Neuronal stem cell (in vitro differentiated cells): ENCODE results near the gene KRTAP5-8.

Source experiments
- DNase-seq: peaks from one replicate; pipeline ENCODE4 v3.0.0-alpha.2; 2013; ENCODE audit warnings: low spot score
- H2AFZ ChIP-seq: one replicate; pipeline ENCODE4 v1.6.1; 2013; ENCODE audit warnings: mild to moderate bottlenecking, low read length, inconsistent platforms
- H2AK5ac ChIP-seq: 2 replicates; pipeline ENCODE4 v1.6.1; 2013; ENCODE audit warnings: low read depth, mild to moderate bottlenecking, inconsistent platforms, low read length, moderate library complexity, mixed read lengths
- H2BK120ac ChIP-seq: 2 replicates; pipeline ENCODE4 v1.6.1; 2013; ENCODE audit warnings: low read depth, mild to moderate bottlenecking, inconsistent platforms, low read length, moderate library complexity, mixed read lengths
- H2BK12ac ChIP-seq: one replicate; pipeline ENCODE4 v1.6.1; 2013; ENCODE audit warnings: low read length, inconsistent platforms
- H2BK15ac ChIP-seq: 2 replicates; pipeline ENCODE4 v1.6.1; 2013; ENCODE audit warnings: mild to moderate bottlenecking, low read length, inconsistent platforms, mixed read lengths
- H2BK5ac ChIP-seq: one replicate; pipeline ENCODE4 v1.6.1; 2013; ENCODE audit warnings: inconsistent platforms, mild to moderate bottlenecking, low read length, moderate library complexity
- H3K14ac ChIP-seq: one replicate; pipeline ENCODE4 v1.6.1; 2013; ENCODE audit warnings: low read length, inconsistent platforms
- H3K18ac ChIP-seq: 2 replicates; pipeline ENCODE4 v1.6.1; 2013; ENCODE audit warnings: low read length, inconsistent platforms
- H3K23ac ChIP-seq: 2 replicates; pipeline ENCODE4 v1.6.1; 2013; ENCODE audit warnings: low read depth, mild to moderate bottlenecking, mixed read lengths, low read length, inconsistent platforms; ENCODE audit not compliant: poor library complexity
- H3K27ac ChIP-seq: replicated peaks from 3 replicates; pipeline ENCODE4 v1.5.1; 2013; ENCODE audit warnings: low read length, inconsistent platforms
- H3K27me3 ChIP-seq, 3 experiments: 2 replicates each; pipeline ENCODE4 v1.6.1; 2013; ENCODE audit warnings: low read length in 3 of 3, mild to moderate bottlenecking in 2 of 3, inconsistent platforms in 1 of 3, low read depth in 1 of 3, mixed read lengths in 1 of 3, moderate library complexity in 1 of 3; ENCODE audit not compliant: control insufficient read depth in 3 of 3, insufficient read depth in 3 of 3
- H3K36me3 ChIP-seq, 2 donors: replicated peaks in 1 of 2; 2 replicates each; pipeline ENCODE4 v1.6.1; 2013; ENCODE audit warnings: low read length in 2 of 2; ENCODE audit not compliant: control insufficient read depth in 2 of 2, insufficient read depth in 2 of 2
- H3K4ac ChIP-seq: 2 replicates; pipeline ENCODE4 v1.6.1; 2013; ENCODE audit warnings: inconsistent platforms, mild to moderate bottlenecking, low read length, moderate library complexity
- H3K4me1 ChIP-seq, 2 donors: 1 replicate in 1 of 2; 2 replicates in 1 of 2; pipeline ENCODE4 v1.6.1; 2013; ENCODE audit warnings: low read length in 2 of 2, low read depth in 1 of 2; ENCODE audit not compliant: control insufficient read depth in 2 of 2, insufficient read depth in 1 of 2
- H3K4me2 ChIP-seq: one replicate; pipeline ENCODE4 v1.6.1; 2013; ENCODE audit warnings: mild to moderate bottlenecking, low read length, inconsistent platforms; ENCODE audit not compliant: insufficient read depth, poor library complexity, severe bottlenecking
- H3K4me3 ChIP-seq, 2 donors: 2 replicates each; pipeline ENCODE4 v1.5.1; 2013; ENCODE audit warnings: low read length in 2 of 2, mild to moderate bottlenecking in 2 of 2, inconsistent platforms in 1 of 2, moderate library complexity in 1 of 2
- H3K79me1 ChIP-seq: one replicate; pipeline ENCODE4 v1.6.1; 2013; ENCODE audit warnings: low read depth, mild to moderate bottlenecking, inconsistent platforms, low read length, moderate library complexity
- H3K9ac ChIP-seq: one replicate; pipeline ENCODE4 v1.6.1; 2013; ENCODE audit warnings: mild to moderate bottlenecking, low read depth, low read length, inconsistent platforms; ENCODE audit not compliant: poor library complexity
- H3K9me3 ChIP-seq, 2 donors: replicated peaks in 1 of 2; 2 replicates each; pipeline versions ENCODE3 to v1.6.1; 2013; ENCODE audit warnings: low read length in 2 of 2, mild to moderate bottlenecking in 2 of 2, inconsistent platforms in 1 of 2, low read depth in 1 of 2, mixed read lengths in 1 of 2, moderate library complexity in 1 of 2; ENCODE audit not compliant: control insufficient read depth in 2 of 2, insufficient read depth in 1 of 2
- H4K8ac ChIP-seq: one replicate; pipeline ENCODE4 v1.6.1; 2013; ENCODE audit warnings: low read depth, mild to moderate bottlenecking, inconsistent platforms, low read length, moderate library complexity
- H4K91ac ChIP-seq: one replicate; pipeline ENCODE4 v1.6.1; 2013; ENCODE audit warnings: low read length, low read depth, mild to moderate bottlenecking, inconsistent platforms; ENCODE audit not compliant: poor library complexity
- WGBS, 2 donors: extraction: QIAGEN DNeasy Blood & Tissue Kit; methylation state at CpG; one replicate each; pipeline ENCODE4 v1.1.7; 2013; ENCODE audit warnings: missing lambda C conversion rate in 2 of 2, mixed read lengths in 1 of 2; ENCODE audit not compliant: insufficient read length in 2 of 2, insufficient replicate concordance in 1 of 2; ENCODE audit errors: extremely low coverage in 2 of 2; 5-methylcytosine and 5-hydroxymethylcytosine counted together

Gene KRTAP5-8

GRCh38 chr11:71507102-71507501 is 30.7 kb upstream of the KRTAP5-8 start:
- peaks cover 9 to 11% of the 10 kb centered on the region in 2 donors for H3K4me1 ChIP-seq
- no peak overlapping the region for H3K18ac ChIP-seq
- H3K4ac ChIP-seq, result no peak overlapping the region
- H3K9me3 ChIP-seq, result peaks cover 3 to 20% of the 10 kb centered on the region in 2 donors
- no peak overlapping the region for H2BK5ac ChIP-seq
- no peak overlapping the region for H2BK15ac ChIP-seq
- no peak overlapping the region for H2BK120ac ChIP-seq
- H3K27ac ChIP-seq, result no peak overlapping the region
- no peak for DNase-seq
- no peak overlapping the region for H3K14ac ChIP-seq
- H4K91ac ChIP-seq, result no peak overlapping the region
- H2AK5ac ChIP-seq, result no peak overlapping the region
- no peak overlapping the region for H3K23ac ChIP-seq
- peaks cover 2% of the 10 kb centered on the region for H3K79me1 ChIP-seq
- H4K8ac ChIP-seq, result no peak overlapping the region
- WGBS, 2 donors, result no CpG with 5 or more reads among the region's 5 CpGs
- H3K4me3 ChIP-seq, result no peak overlapping the region
- no peak overlapping the region for H2AFZ ChIP-seq
- H2BK12ac ChIP-seq, result no peak overlapping the region
- H3K4me2 ChIP-seq, result no peak overlapping the region
- H3K36me3 ChIP-seq, result no peaks in the 10 kb centered on the region
- no peak overlapping the region for H3K9ac ChIP-seq
- no peaks in the 10 kb centered on the region for H3K27me3 ChIP-seq

DNA sequence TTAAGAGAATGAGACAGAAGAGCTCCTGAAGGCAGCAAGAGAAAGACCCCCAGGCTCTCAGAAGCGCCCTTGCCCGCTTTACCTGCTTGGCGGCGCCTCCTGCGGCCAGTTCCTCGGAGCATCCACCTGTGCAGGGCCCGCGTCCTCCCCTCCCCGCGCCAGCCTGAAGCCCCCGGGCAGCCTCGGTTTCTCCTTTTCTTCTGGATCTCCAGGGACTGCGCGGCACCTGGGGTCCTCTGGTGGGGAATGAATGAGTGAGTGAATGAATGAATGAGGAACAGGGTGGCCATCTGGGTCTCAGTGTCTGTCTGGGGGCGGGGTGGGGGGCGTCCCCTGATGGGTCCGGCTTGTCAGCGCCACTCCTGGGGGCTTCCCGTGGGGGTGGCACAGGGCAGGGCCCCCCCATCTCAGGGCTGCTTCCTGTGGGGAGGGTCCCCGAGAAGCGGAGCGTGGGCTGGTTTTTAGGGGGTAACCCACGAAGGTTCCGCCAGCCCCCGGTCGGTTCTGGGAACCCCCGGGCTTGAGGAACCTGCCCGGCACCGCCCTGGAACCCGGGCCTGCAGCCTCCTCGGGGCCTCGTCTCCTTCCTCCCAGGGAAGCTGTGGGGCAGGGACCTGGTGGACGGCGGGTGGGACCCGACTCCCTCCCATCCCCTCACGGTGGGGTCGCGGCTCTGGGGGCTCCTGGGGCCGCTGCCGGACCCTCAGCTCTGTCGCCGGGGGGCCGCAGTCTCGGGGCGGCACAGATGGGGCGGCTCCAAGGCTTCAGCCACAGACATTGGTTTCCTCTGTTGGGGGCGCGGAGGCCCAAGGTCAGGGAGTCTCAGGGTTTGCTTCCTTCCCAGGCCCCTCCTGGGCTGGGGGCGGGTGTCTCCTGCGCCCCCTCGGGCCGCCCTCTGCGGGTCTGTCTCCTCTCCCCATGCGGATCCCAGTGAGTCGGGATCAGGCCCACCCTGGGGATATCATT is 19.0 kb upstream of the KRTAP5-8 start:
- Histone ChIP-seq H3K27me3 (no peaks in the 10 kb centered on the region), H2BK12ac (no peak overlapping the region), H3K4me1 (no peaks in the 10 kb centered on the region), H2BK15ac (no peak overlapping the region), H3K18ac (peak overlapping the region; percentile 38), H2AK5ac (peak overlapping the region; percentile 37), H2BK5ac (no peak overlapping the region), H3K79me1 (no peaks in the 10 kb centered on the region), H3K4me3 (no peak overlapping the region), H2BK120ac (no peak overlapping the region), H3K4me2 (no peak overlapping the region), H3K27ac (no peak overlapping the region), H3K9ac (no peak overlapping the region), H2AFZ (no peak overlapping the region), H4K8ac (no peak overlapping the region), H3K36me3 (no peaks in the 10 kb centered on the region), H3K4ac (no peak overlapping the region), H3K9me3 (no peaks in the 10 kb centered on the region), H3K14ac (no peak overlapping the region), H4K91ac (no peak overlapping the region), H3K23ac (peak overlapping the region; percentile 43)
- no peak for DNase-seq
- no CpG with 5 or more reads among the region's 55 CpGs for WGBS, 2 donors

DNA sequence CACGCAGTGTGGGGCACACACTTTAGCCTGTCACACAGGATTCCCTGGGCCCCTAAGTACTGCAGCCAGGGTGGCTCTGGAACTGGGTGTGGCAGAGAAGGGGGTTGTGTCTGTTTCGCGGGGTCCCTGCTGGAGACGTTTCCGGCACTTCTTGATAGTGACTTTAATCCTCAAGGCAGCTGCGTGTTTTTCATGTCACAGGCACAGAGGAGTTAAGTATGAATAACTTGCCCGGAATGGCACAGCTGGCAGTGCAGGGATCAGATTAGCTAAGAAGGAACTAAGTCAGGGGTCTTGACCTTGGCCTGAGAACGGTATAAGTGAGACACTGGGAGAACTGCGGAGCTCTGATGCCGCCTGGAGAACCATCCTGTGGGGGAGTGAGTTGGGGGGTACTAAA is 18.3 kb upstream of the KRTAP5-8 start:
- H3K27me3 ChIP-seq, result no peaks in the 10 kb centered on the region

DNA sequence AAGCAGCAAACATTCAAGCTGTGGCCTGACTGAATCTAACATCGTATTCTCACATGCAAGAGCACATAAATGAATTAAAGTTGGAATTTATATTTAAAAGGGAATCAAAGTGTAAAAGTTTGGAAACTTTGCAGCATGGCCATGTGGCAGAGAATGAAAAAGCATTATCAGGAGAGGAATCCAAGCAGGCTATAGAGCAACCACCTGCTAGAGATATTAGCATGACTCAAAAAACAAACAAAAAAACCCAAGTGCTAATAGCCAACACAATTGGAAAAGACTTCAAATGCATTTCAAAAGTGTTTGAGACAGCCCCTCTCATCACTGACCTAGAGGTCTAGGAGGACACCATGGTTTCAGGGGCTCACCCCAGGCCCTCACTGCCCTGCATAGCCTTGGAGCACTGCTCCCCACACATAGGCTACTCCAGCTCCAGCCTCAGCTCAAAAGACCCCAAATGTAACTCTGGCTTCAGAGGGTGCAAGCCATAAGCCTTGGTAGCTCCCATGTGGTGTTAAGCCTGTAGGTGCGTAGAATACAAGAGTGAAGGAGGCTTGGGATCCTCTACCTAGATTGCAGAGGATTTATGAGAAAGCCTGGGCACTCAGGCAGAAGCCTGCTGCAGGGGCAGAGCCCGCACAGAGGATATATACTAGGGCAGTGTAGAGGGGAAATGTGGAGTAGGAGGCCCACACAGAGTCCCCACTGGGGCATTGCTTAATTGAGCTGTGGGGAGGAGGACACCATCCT is 12.5 kb upstream of the KRTAP5-8 start:
- Histone ChIP-seq H3K79me1 (no peaks in the 10 kb centered on the region), H3K36me3 (no peaks in the 10 kb centered on the region), H3K4ac (no peak overlapping the region), H4K8ac (no peak overlapping the region), H3K4me3 (no peak overlapping the region), H3K18ac (no peak overlapping the region), H3K9ac (no peak overlapping the region), H2BK120ac (no peak overlapping the region), H3K4me2 (no peak overlapping the region), H2BK5ac (no peak overlapping the region), H2BK12ac (no peak overlapping the region), H3K27me3 (peaks cover 0 to 5% (median 0%) of the 10 kb centered on the region in 3 experiments), H3K23ac (no peak overlapping the region), H3K4me1 (no peaks in the 10 kb centered on the region), H2BK15ac (no peak overlapping the region), H3K14ac (no peak overlapping the region), H2AFZ (no peak overlapping the region), H2AK5ac (no peak overlapping the region), H4K91ac (no peak overlapping the region), H3K9me3 (no peaks in the 10 kb centered on the region), H3K27ac (no peak overlapping the region)
- DNase-seq, result no peak
- WGBS, 2 donors, result no CpG with 5 or more reads among the region's 3 CpGs

More for the DNA sequence above, 18.3 kb upstream of the KRTAP5-8 start:
- H4K8ac ChIP-seq, result no peak overlapping the region
- H3K9ac ChIP-seq, result no peak overlapping the region
- H2BK120ac ChIP-seq, result no peak overlapping the region
- no peaks in the 10 kb centered on the region for H3K36me3 ChIP-seq
- no peak overlapping the region for H2AK5ac ChIP-seq
- H2BK15ac ChIP-seq, result no peak overlapping the region
- H3K27ac ChIP-seq, result no peak overlapping the region
- H3K4me2 ChIP-seq, result no peak overlapping the region
- no CpG with 5 or more reads among the region's 10 CpGs for WGBS, 2 donors
- no peaks in the 10 kb centered on the region for H3K79me1 ChIP-seq
- H2BK5ac ChIP-seq, result no peak overlapping the region
- no peak for DNase-seq
- H3K23ac ChIP-seq, result no peak overlapping the region
- no peak overlapping the region for H2BK12ac ChIP-seq
- no peak overlapping the region for H3K18ac ChIP-seq
- no peak overlapping the region for H3K14ac ChIP-seq
- no peaks in the 10 kb centered on the region for H3K9me3 ChIP-seq
- H3K4me1 ChIP-seq, result no peaks in the 10 kb centered on the region
- H2AFZ ChIP-seq, result no peak overlapping the region
- no peak overlapping the region for H3K4me3 ChIP-seq
- H3K4ac ChIP-seq, result no peak overlapping the region
- H4K91ac ChIP-seq, result no peak overlapping the region
